Measurements from ENCODE around the gene PSEN2.

The PSEN2 gene

DNA sequence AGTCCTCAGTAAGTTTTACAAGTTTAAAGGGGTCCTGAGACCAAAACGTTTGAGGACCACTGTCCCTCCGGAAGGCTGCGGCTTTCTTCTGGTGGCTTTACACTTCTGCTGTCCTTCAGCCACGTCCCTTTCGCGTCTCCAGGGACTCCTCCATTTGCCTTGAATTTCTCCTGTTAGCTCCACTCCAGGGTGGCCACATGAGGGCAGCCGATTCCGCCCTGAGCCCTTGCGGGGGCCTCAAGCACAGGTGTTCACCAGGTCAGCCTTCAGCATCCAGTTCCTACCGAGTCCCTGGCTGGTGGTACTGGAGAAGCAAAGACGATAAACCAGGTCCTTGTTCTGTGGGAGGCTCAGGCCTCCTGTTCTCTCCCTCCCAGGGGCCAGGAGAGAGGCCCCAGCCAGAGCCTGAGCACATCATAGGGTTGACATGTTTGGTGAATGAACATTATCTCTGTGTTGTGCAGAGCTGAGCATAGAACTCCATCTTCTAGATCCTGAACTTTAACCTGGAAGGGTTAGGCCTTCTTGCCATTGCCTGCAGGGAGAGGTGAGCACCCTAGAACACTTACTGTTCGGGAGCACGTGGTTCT lies 42.3 kb downstream of the PSEN2 start:
- POLR2A ChIA-PET = interaction anchor here (0.7 kb wide), 1 partner anchor 43 kb away, joined by 4 read pairs; the partner anchor contains the start of gene PSEN2
- no peak overlapping the region for H3K4me3 ChIP-seq (ENCODE audit: low read depth, low read length)
- CTCF ChIA-PET = interaction anchor here (0.6 to 3.0 kb wide), 3 partner anchors 9 to 536 kb away, joined by 3 to 28 read pairs (median 5); no protein-coding TSS in a partner anchor
- no peak for DNase-seq (ENCODE audit: low read depth, low spot score)
- TF ChIP-seq, protein P1, sequence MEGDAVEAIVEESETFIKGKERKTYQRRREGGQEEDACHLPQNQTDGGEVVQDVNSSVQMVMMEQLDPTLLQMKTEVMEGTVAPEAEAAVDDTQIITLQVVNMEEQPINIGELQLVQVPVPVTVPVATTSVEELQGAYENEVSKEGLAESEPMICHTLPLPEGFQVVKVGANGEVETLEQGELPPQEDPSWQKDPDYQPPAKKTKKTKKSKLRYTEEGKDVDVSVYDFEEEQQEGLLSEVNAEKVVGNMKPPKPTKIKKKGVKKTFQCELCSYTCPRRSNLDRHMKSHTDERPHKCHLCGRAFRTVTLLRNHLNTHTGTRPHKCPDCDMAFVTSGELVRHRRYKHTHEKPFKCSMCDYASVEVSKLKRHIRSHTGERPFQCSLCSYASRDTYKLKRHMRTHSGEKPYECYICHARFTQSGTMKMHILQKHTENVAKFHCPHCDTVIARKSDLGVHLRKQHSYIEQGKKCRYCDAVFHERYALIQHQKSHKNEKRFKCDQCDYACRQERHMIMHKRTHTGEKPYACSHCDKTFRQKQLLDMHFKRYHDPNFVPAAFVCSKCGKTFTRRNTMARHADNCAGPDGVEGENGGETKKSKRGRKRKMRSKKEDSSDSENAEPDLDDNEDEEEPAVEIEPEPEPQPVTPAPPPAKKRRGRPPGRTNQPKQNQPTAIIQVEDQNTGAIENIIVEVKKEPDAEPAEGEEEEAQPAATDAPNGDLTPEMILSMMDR (IDR thresholded peaks at IDR 0.05; ENCODE audit: insufficient read depth, low read length, missing control alignments) = peak; percentile 41

DNA sequence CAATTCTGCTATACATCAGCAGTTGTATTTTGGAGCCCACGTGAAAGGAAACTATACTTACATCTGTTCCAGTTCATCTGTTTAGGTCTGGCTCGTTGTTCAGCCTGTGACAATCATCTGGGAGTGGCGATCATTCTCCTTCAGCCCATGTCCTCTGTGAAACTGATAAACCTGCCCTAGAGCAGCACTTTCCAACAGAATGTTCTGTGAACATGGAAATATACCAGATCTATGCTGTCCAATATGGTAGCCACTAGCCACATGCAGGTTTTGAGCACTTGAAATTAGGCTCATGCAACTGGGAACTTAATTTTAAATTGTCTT lies 45.2 kb downstream of the PSEN2 start:
- no peak overlapping the region for H3K4me3 ChIP-seq (ENCODE audit: low read depth, low read length)
- ChIA-PET CTCF (interaction anchor here (1.0 kb wide), 1 partner anchor 521 kb away, joined by 3 read pairs; no protein-coding TSS in a partner anchor), POLR2A (no interaction called here)
- DNase-seq (ENCODE audit: low read depth, low spot score) = no peak
- TF ChIP-seq, protein P1 (IDR thresholded peaks at IDR 0.05; ENCODE audit: insufficient read depth, low read length, missing control alignments) = no peak

GRCh38 chr1:226916497-226916896 lies 46.1 kb downstream of the PSEN2 start:
- ChIA-PET CTCF (no interaction called here), POLR2A (no interaction called here)
- H3K4me3 ChIP-seq (ENCODE audit: low read depth, low read length) = no peak overlapping the region
- TF ChIP-seq, protein P1 (IDR thresholded peaks at IDR 0.05; ENCODE audit: insufficient read depth, low read length, missing control alignments) = no peak
- DNase-seq (ENCODE audit: low read depth, low spot score) = no peak

DNA sequence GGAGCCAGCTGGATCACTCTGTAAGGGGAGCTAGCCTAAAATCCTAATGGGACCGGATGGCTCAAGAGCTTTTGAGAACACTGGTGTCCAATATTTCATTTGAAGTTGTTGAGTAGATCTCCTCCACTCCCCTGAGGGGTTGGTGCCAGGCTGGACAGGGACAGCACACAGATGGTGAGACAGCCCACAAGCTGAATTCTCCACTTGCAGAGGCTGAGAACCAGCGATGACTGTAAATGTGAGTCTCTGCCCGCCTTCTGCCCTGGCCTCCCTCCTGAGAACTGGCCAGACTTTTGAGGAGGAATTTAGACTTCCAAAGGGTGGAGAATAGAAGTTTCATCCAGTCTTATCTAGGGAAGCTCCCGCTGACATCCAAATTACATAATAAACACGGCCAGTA lies 49.2 kb downstream of the PSEN2 start:
- POLR2A ChIA-PET = no interaction called here
- DNase-seq (ENCODE audit: low read depth, low spot score) = no peak
- CTCF ChIA-PET = interaction anchor here (1.3 kb wide), 1 partner anchor 11 kb away, joined by 3 read pairs; no protein-coding TSS in a partner anchor
- TF ChIP-seq, protein P1 (IDR thresholded peaks at IDR 0.05; ENCODE audit: insufficient read depth, low read length, missing control alignments) = no peak
- H3K4me3 ChIP-seq (ENCODE audit: low read depth, low read length) = no peak overlapping the region

DNA sequence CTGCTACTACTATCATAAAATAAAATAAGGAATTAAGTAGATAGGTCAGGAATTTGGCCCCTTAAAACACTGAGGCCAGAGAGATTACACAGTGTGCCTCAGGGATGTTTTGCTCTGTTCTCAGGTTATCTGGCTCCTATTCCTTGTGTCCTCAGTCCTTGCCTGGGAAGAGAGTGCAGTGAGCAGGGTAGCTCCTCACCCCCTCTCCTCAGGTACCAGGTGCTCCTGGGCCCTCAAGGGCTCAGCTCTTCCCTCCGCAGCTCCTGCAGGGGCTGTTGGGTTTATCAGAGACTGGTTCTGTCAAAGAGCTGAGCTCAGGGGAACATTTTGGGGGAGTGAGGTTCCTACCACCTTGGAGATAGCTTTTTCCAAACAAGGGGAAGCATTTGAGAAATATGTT lies 49.6 kb downstream of the PSEN2 start:
- POLR2A ChIA-PET = no interaction called here
- TF ChIP-seq, protein P1 (IDR thresholded peaks at IDR 0.05; ENCODE audit: insufficient read depth, low read length, missing control alignments) = no peak
- H3K4me3 ChIP-seq (ENCODE audit: low read depth, low read length) = no peak overlapping the region
- CTCF ChIA-PET = interaction anchor here (1.3 kb wide), 1 partner anchor 11 kb away, joined by 3 read pairs; no protein-coding TSS in a partner anchor
- no peak for DNase-seq (ENCODE audit: low read depth, low spot score)

- ChIA-PET POLR2A (no interaction called here), CTCF (no interaction called here)
- DNase-seq (ENCODE audit: low read depth, low spot score) = no peak
- TF ChIP-seq, protein P1 (IDR thresholded peaks at IDR 0.05; ENCODE audit: insufficient read depth, low read length, missing control alignments) = no peak
- H3K4me3 ChIP-seq (ENCODE audit: low read depth, low read length) = no peak overlapping the region
Measured at GRCh38 chr1:226920446-226920894, 50.1 kb downstream of the PSEN2 start.

Measured in AG04449 (cell line).